HG02759 (cell line): ENCODE data around the gene VSIG10L.

Experiments used
- ATAC-seq: cut with Tn5 transposase; IDR thresholded peaks from one replicate; pipeline ENCODE4 v1.9.1; 2021; ENCODE audit warnings: mild to moderate bottlenecking, moderate library complexity; ENCODE audit not compliant: unreplicated experiment

The VSIG10L gene

GRCh38 chr19:51318687-51319648 is 23.0 kb downstream of the VSIG10L start:
- ATAC-seq: no peak

GRCh38 chr19:51317968-51318367 is 24.0 kb downstream of the VSIG10L start:
- no peak for ATAC-seq

DNA sequence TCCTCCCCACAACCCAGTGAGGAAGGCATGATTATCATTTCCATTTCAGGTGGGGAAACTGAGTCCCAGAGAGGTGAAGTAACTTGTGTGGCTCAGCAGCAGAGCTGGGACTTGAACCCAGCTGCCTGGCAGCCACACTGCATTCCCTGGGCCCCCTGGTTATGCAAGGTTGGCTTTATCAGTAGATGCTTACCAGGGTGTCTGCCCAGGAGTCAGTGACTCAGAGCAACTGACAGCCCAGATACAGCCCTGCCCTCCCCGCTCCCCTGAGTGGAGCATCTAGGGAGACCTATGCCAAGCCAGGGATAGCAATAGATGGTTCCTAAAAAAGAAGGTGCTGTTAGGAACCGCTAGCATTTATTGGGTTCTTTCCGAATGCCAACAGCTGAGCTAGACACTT is 24.6 kb downstream of the VSIG10L start:
- ATAC-seq: no peak

GRCh38 chr19:51316688-51317087 is 25.3 kb downstream of the VSIG10L start:
- no peak for ATAC-seq

GRCh38 chr19:51311351-51312257 is 30.3 kb downstream of the VSIG10L start, which contains the start of gene IGLON5:
Gene IGLON5, plus strand, starts transcription at chr19:51311644. Its CDS starts 204 bp downstream, at chr19:51311848.
- ATAC-seq: no peak

GRCh38 chr19:51305479-51305878 is 36.5 kb downstream of the VSIG10L start:
- ATAC-seq: no peak

GRCh38 chr19:51301266-51301665 is 40.7 kb downstream of the VSIG10L start:
- no peak for ATAC-seq

- no peak for ATAC-seq
Measured at GRCh38 chr19:51297406-51297805, 44.5 kb downstream of the VSIG10L start.

- ATAC-seq: no peak
Measured at GRCh38 chr19:51296336-51297093, 45.4 kb downstream of the VSIG10L start.

GRCh38 chr19:51295382-51296126 is 46.4 kb downstream of the VSIG10L start:
- ATAC-seq: no peak

- ATAC-seq: no peak
Measured at GRCh38 chr19:51294977-51295375, 47.0 kb downstream of the VSIG10L start.

GRCh38 chr19:51294211-51294976 is 47.5 kb downstream of the VSIG10L start:
- no peak for ATAC-seq

- ATAC-seq: no peak
Measured at GRCh38 chr19:51293571-51294210, 48.2 kb downstream of the VSIG10L start.

DNA sequence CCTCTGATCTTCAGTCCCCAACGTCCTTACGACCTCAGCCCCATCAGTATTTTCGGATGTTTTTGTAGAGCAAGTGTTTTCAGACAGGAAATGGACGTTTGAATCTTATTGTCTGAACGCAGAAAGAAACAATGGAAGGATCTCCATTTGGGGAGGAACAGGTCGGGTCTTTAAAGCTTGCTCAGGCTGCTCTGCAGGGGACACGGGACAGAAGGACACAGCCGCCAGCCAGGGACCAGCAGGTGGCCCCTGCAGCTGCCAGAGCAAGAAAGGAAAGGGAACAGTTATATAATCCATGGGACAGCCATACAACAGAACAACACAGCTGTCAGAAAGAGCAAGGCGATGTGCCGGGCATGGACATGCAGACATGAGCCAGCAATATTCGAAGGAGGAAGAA is 49.0 kb downstream of the VSIG10L start:
- no peak for ATAC-seq

GRCh38 chr19:51289635-51290034 is 52.3 kb downstream of the VSIG10L start:
- ATAC-seq: no peak

DNA sequence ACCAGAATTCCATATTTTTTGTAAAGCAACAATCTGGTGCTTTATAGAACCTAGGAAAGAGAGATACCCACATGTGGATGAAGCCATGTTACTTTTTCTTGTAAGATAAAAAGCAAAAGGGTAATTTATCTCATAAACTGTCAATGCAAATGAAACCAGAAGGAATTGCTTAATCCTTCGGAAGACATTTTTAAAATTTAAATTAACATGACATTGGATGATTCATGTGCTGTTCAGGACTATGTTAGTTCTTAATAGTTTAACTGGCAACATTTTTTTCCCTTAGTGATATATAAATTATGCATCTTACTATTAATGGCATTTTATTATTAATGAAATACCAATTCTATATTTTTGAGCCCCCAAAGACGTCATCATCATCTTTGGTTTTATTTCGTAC is 56.3 kb downstream of the VSIG10L start:
- ATAC-seq: no peak

DNA sequence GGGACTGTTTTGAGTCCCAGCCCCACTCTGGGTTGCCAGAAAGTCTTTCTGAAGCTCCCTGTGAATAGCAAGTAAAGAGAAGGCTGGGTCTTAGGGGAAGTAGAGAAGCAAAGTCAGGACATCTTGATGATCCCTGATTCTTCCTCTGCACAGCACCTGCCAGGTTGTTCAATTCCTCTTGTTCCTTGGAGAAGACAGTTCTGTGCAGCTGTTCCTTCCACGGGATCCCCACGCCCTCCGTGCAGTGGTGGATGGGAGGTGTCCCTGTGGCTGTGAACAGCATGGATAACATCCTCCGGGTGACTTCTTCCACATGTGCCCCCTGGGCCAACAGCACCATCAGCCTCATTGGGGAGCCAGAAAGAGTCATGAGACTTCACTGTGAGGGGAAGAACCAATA is 59.6 kb downstream of the VSIG10L start:
- no peak for ATAC-seq
